ENCODE results near the gene BCL2L12. TPM values are rescaled to one million over a fixed set of nuclear protein-coding genes. Genes with fewer than 3 reads are reported as not detected.

The BCL2L12 gene
- total RNA-seq, 2 donors from 2014 or later: 17.4 to 60.9 TPM

DNA sequence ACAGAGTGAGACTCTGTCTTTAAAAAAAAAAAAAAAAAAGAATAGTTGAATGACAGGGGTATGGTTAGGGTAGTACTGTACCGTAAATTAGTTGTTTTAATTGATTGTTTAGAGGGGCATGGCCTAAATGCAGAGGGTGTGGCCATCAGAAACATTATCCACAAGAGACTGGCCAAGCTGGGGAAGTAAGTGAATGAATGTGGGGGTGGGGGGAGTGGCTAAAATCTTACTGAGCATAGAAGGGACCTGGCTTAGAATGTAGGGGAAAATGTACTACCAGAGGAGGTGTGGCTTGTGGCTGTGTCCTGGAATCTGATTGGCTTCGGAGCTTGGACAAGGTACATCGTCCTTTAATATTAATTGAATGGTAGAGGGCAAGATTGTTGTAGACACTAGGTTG, 3.8 kb downstream of the BCL2L12 start:
- H3K9ac ChIP-seq (ENCODE audit: low read depth in 2 of 2, low read length in 2 of 2): no peak overlapping the region
- no peaks in the 10 kb centered on the region for H3K9me3 ChIP-seq
- no peak for DNase-seq
- H3K4me1 ChIP-seq: peaks cover 7% of the 10 kb centered on the region
- TF ChIP-seq, protein P1, sequence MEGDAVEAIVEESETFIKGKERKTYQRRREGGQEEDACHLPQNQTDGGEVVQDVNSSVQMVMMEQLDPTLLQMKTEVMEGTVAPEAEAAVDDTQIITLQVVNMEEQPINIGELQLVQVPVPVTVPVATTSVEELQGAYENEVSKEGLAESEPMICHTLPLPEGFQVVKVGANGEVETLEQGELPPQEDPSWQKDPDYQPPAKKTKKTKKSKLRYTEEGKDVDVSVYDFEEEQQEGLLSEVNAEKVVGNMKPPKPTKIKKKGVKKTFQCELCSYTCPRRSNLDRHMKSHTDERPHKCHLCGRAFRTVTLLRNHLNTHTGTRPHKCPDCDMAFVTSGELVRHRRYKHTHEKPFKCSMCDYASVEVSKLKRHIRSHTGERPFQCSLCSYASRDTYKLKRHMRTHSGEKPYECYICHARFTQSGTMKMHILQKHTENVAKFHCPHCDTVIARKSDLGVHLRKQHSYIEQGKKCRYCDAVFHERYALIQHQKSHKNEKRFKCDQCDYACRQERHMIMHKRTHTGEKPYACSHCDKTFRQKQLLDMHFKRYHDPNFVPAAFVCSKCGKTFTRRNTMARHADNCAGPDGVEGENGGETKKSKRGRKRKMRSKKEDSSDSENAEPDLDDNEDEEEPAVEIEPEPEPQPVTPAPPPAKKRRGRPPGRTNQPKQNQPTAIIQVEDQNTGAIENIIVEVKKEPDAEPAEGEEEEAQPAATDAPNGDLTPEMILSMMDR (IDR thresholded peaks at IDR 0.05): no peak
- no peaks in the 10 kb centered on the region for H3K36me3 ChIP-seq
- H3K27ac ChIP-seq: no peak overlapping the region
- H3K4me3 ChIP-seq: no peak overlapping the region
- intact Hi-C loops (cut with DNase I): no loop called here
- no peaks in the 10 kb centered on the region for H3K27me3 ChIP-seq

DNA sequence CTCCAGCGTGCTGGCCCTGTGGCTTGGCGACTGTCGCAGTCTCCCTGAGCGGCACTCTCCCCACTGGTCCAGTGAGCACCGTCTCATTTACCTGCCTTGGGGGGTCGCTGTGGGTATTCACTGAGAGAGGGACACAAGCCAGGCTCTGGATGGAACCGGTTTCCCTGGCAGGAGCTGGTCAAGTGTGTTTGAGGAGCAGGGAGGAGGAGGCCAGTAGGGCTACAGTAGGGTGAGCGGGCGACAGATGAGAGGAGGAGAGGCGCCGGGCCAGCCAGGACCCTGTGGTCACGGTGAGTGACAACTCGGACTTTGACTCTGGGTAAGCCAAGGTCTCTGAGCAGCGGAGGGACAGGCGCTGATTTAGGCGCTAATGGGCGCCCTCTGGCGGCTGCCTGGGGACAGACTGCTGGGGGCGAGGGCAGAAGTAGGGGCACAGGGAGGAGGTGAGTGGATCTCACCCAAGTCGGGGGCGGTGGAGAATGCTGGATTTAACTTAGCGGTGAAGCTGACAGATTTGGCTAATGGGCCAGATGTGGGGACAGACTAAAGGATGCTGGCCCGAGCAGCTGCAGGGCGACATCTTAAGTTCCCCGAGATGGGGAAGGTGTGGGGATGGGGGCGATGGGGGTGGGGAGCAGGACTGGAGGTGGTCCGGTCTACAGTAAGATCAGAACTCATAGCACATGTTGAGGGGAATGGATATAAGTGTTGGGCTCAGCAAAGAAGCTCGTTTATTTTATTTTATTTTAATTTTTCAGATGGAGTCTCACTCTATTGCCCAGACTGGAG, 6.6 kb downstream of the BCL2L12 start:
- Histone ChIP-seq H3K9ac (ENCODE audit: low read depth in 2 of 2, low read length in 2 of 2) (peak overlapping the region; percentile 37 to 61), H3K27me3 (no peaks in the 10 kb centered on the region), H3K4me1 (no peaks in the 10 kb centered on the region), H3K36me3 (no peaks in the 10 kb centered on the region), H3K4me3 (no peak overlapping the region), H3K9me3 (no peaks in the 10 kb centered on the region), H3K27ac (peak overlapping the region; percentile 24)
- intact Hi-C loops (cut with DNase I): loop anchor here (5.0 kb wide), 2 partner anchors 95 to 165 kb away; no protein-coding TSS in a partner anchor
- DNase-seq: peak; percentile 84
- TF ChIP-seq, protein P1 (IDR thresholded peaks at IDR 0.05): peak; percentile 86

DNA sequence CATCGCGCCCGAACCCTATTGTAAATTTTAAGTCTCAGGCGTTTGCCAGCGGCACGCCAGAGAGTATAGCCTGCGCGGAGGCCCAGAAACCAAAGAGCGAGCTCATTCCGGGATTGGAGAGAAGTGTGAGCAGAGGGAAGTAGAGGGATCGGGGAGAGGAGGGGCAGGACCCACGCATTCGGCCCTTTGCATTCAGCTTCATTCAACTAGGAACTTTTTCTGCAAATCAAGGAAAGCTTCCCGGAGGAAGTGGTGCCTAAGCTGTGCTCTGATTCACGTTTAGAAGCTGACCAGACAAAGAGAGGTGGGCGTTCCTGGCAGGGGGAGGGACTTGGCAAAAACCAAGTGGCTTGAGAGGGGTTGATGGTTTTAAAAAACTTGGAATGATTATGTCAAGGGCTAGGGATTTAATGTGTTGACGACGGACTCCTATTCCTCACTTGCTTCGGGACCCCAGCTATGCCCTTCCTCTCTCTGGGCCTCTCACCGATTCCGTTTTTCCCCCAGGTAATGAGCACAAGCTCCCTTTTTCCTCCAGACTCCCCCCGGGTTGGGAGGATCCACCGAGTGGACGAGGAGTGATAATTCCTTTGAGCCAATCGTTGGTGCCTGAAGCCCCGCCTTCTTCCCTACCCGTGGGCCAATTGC, 10.5 kb downstream of the BCL2L12 start:
- peaks cover 12% of the 10 kb centered on the region for H3K4me1 ChIP-seq
- peak overlapping the region; percentile 29 for H3K4me3 ChIP-seq
- H3K27ac ChIP-seq: peak overlapping the region; percentile 88
- no peaks in the 10 kb centered on the region for H3K9me3 ChIP-seq
- no peaks in the 10 kb centered on the region for H3K27me3 ChIP-seq
- H3K9ac ChIP-seq (ENCODE audit: low read depth in 2 of 2, low read length in 2 of 2): peak overlapping the region; percentile 28 to 81
- H3K36me3 ChIP-seq: no peaks in the 10 kb centered on the region
- DNase-seq: peak; percentile 90
- intact Hi-C loops (cut with DNase I): no loop called here
- TF ChIP-seq, protein P1 (IDR thresholded peaks at IDR 0.05): no peak

DNA sequence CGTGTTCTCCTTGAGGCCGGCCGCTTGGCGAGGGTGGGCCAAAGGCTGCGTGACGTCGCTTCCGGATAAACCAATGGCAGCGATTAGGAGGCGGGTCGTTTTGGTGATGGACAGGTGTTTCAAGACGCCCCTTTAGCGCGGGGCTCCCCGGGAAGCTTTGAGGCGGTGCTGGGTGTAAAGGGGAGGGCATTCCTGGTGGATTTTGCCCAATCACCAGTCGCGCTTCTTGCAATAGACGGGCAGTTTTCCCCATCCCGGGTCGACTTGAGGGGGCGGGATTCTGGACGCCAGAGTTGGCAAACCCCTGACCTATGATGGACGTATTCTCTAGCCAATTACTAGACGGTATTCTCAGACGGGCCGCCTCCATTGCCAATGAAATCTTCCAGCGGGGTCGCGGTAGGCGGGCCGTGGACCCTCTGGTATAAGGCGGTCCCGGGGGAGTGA, 11.1 kb downstream of the BCL2L12 start:
- intact Hi-C loops (cut with DNase I): no loop called here
- H3K4me1 ChIP-seq: peaks cover 12% of the 10 kb centered on the region
- H3K27me3 ChIP-seq: no peaks in the 10 kb centered on the region

DNA sequence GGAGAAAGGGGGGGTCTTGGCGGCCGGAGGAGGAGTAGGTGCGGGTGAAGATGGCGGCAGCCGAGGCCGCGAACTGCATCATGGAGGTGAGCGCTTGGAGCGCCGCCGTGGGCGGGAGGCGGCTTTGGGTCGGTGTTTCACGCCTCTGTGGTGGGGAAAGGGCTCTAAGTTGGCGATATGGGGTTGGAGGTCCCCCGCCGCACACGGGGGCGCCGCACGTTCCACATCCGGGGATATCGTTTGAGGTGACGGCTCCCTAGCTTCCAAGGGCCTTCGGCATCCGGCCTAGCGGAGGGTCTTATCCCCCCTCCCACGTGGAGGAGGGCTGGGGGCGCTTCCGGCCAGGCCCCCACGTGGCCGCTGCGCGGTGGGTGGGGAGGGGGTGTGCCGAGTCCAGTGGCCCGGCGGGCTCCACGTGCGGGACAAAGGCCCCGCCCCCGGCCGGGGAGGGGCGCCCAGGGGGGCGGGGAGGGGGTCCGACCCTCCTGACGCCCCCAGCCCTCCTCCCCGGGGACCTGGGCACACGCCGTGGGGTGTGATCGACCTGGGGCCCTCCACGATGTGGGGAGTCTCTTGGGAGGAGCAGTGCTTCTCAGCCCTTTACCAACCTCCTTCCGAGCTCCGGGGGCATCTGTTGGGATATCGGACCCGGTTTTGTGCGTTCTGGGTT, 11.6 kb downstream of the BCL2L12 start, which contains the start of gene PRMT1:
Gene PRMT1 (plus strand): TSS at position 41 of the 670 bp plus-strand sequence. CDS start 10 bp downstream, at position 51.
- Histone ChIP-seq H3K4me3 (peak within 1 kb of the TSS; percentile 66), H3K27ac (peak within 1 kb of the TSS; percentile 88), H3K36me3 (no peaks in the 10 kb centered on the region), H3K9me3 (no peaks in the 10 kb centered on the region), H3K9ac (ENCODE audit: low read depth in 2 of 2, low read length in 2 of 2) (peak within 1 kb of the TSS; percentile 82 to 97), H3K27me3 (no peaks in the 10 kb centered on the region), H3K4me1 (peaks cover 12% of the 10 kb centered on the region)
- no peak for DNase-seq
- TF ChIP-seq, protein P1 (IDR thresholded peaks at IDR 0.05): no peak
- intact Hi-C loops (cut with DNase I): no loop called here

More for the DNA sequence above, 11.1 kb downstream of the BCL2L12 start:
- Histone ChIP-seq H3K9me3 (no peaks in the 10 kb centered on the region), H3K4me3 (peak overlapping the region; percentile 66), H3K27ac (peak overlapping the region; percentile 88), H3K36me3 (no peaks in the 10 kb centered on the region), H3K9ac (ENCODE audit: low read depth in 2 of 2, low read length in 2 of 2) (peak overlapping the region; percentile 82 to 97)
- TF ChIP-seq, protein P1 (IDR thresholded peaks at IDR 0.05): no peak
- peak; percentile 100 for DNase-seq
